CD4-positive, alpha-beta memory T cell (primary cell): ENCODE measurements around the gene RTCA. TPM values are rescaled to one million over a fixed set of nuclear protein-coding genes. Genes with fewer than 3 reads are reported as not detected.

Source experiments
- CTCF ChIA-PET: fragments of 350-600 bp; sonication (Branson Sonifier 250); formaldehyde crosslinking; loops from one replicate; lab custom pipeline; 2021; ENCODE audit warnings: inconsistent platforms; ENCODE audit not compliant: partially characterized antibody; lab: Charles Lee
- POLR2A ChIA-PET: fragments of 350-600 bp; sonication (Branson Sonifier 250); formaldehyde crosslinking; loops from one replicate; lab custom pipeline; 2021; ENCODE audit not compliant: partially characterized antibody; lab: Charles Lee
- DNase-seq, 5 donors: peaks; one replicate each; pipeline versions ENCODE4 v3.0.0 to v3.0.0-alpha.2; 2020 to 2022; ENCODE audit warnings: mixed read lengths in 1 of 5
- H3K27ac ChIP-seq: one replicate; pipeline ENCODE4 v1.7.0; 2013; ENCODE audit warnings: low read depth, low read length
- H3K27me3 ChIP-seq: 2 replicates; pipeline ENCODE4 v1.7.0; 2013; ENCODE audit warnings: mild to moderate bottlenecking, low read length, moderate library complexity; ENCODE audit not compliant: insufficient read depth
- H3K36me3 ChIP-seq: 2 replicates; pipeline ENCODE4 v1.7.0; 2013; ENCODE audit warnings: mild to moderate bottlenecking, low read length, moderate library complexity; ENCODE audit not compliant: insufficient read depth
- H3K4me1 ChIP-seq: 2 replicates; pipeline ENCODE4 v1.7.0; 2013; ENCODE audit warnings: mild to moderate bottlenecking, low read length, moderate library complexity; ENCODE audit not compliant: insufficient read depth
- H3K4me3 ChIP-seq, 2 donors: one replicate each; pipeline ENCODE4 v1.7.0; 2013; ENCODE audit warnings: low read length in 2 of 2, mild to moderate bottlenecking in 1 of 2
- H3K9me3 ChIP-seq, 2 donors: one replicate each; pipeline ENCODE4 v1.7.0; 2013; ENCODE audit warnings: low read length in 2 of 2, control low read depth in 1 of 2; ENCODE audit not compliant: control insufficient read depth in 1 of 2
- H3K27ac Mint-ChIP-seq, 7 donors: one replicate each; pipeline ENCODE4 v1.8.0; 2020 to 2021; ENCODE audit warnings: mixed read lengths in 7 of 7, mild to moderate bottlenecking in 6 of 7, inconsistent platforms in 3 of 7, moderate library complexity in 3 of 7
- H3K27me3 Mint-ChIP-seq, 2 donors: one replicate each; pipeline ENCODE4 v1.8.0; 2020 to 2021; ENCODE audit warnings: mixed read lengths in 2 of 2
- H3K36me3 Mint-ChIP-seq, 2 donors: one replicate each; pipeline ENCODE4 v1.8.0; 2020 to 2021; ENCODE audit warnings: mixed read lengths in 2 of 2, inconsistent platforms in 1 of 2, mild to moderate bottlenecking in 1 of 2
- H3K4me1 Mint-ChIP-seq, 4 donors: one replicate each; pipeline ENCODE4 v1.8.0; 2020 to 2021; ENCODE audit warnings: mixed read lengths in 4 of 4, mild to moderate bottlenecking in 1 of 4
- H3K4me3 Mint-ChIP-seq, 8 donors: one replicate each; pipeline ENCODE4 v1.8.0; 2020 to 2021; ENCODE audit warnings: mixed read lengths in 8 of 8, mild to moderate bottlenecking in 7 of 8, moderate library complexity in 6 of 8, inconsistent platforms in 3 of 8
- H3K9me3 Mint-ChIP-seq, 8 donors: one replicate each; pipeline ENCODE4 v1.8.0; 2020 to 2021; ENCODE audit warnings: mixed read lengths in 8 of 8, mild to moderate bottlenecking in 5 of 8, inconsistent platforms in 3 of 8, moderate library complexity in 1 of 8
- intact Hi-C: fragments of 100-400 bp; cut with micrococcal nuclease; formaldehyde crosslinking; loops from one replicate; pipeline ENCODE4 v1.15.1; 2023
- polyA plus RNA-seq, 2 donors: library from polyadenylated mRNA; unstranded; fragments of 300-500 nt; fragmentation: Illumina TruSeq; gene quantifications; one replicate each; pipeline ENCODE4 v1.2.3, GENCODE V29; 2021
- total RNA-seq, 2 experiments: library from RNA; stranded (reverse); gene quantifications; one replicate each; pipeline ENCODE4 v1.2.3, GENCODE V29; 2021

The RTCA gene
- total and polyA plus RNA-seq, 4 experiments from 2014 or later, result 19.0 to 41.4 (median 32.2) TPM

GRCh38 chr1:100267284-100267683 is 1.3 kb downstream of the RTCA start:
- no peaks in the 10 kb centered on the region for H3K27me3 Mint-ChIP-seq
- peaks cover 0 to 2% (median 0%) of the 10 kb centered on the region in 8 donors for H3K9me3 Mint-ChIP-seq
- peaks cover 27% of the 10 kb centered on the region for H3K36me3 ChIP-seq
- H3K4me3 ChIP-seq, result peak overlapping the region; percentile 77
- H3K36me3 Mint-ChIP-seq, result peaks cover 38 to 52% of the 10 kb centered on the region in 2 donors
- ChIA-PET CTCF (interaction anchor here (1.2 to 3.1 kb wide), 6 partner anchors 17 to 297 kb away, joined by 4 to 17 read pairs (median 6); partner anchors contain the start of genes CDC14A, DBT and SLC35A3), POLR2A (interaction anchor here (0.6 to 4.7 kb wide), 7 partner anchors 8 to 527 kb away, joined by 3 to 63 read pairs (median 8); partner anchors contain the start of genes CDC14A and DBT)
- H3K27me3 ChIP-seq, result no peaks in the 10 kb centered on the region
- H3K27ac Mint-ChIP-seq, result peak overlapping the region in 5 of 7 donors; percentile 36 to 99 (median 98)
- peaks cover 26 to 68% (median 45%) of the 10 kb centered on the region in 4 donors for H3K4me1 Mint-ChIP-seq
- no peaks in the 10 kb centered on the region for H3K9me3 ChIP-seq
- peaks cover 55% of the 10 kb centered on the region for H3K4me1 ChIP-seq
- intact Hi-C loops, result loop anchor here (5.0 kb wide), 2 partner anchors 230 to 460 kb away; a partner anchor contains a TSS
- peak overlapping the region; percentile 99 to 100 (median 100) for H3K4me3 Mint-ChIP-seq
- H3K27ac ChIP-seq, result no peak overlapping the region
- DNase-seq, result no peak

- Mint-ChIP-seq H3K9me3 (peaks cover 0 to 2% (median 0%) of the 10 kb centered on the region in 8 donors), H3K27ac (peak overlapping the region in 3 of 7 donors; percentile 1 to 98 (median 13)), H3K27me3 (no peaks in the 10 kb centered on the region), H3K36me3 (peaks cover 37 to 58% of the 10 kb centered on the region in 2 donors), H3K4me3 (peak overlapping the region in 7 of 8 donors; percentile 22 to 100 (median 99)), H3K4me1 (peaks cover 26 to 71% (median 45%) of the 10 kb centered on the region in 4 donors)
- Histone ChIP-seq H3K4me1 (peaks cover 59% of the 10 kb centered on the region), H3K27me3 (no peaks in the 10 kb centered on the region), H3K36me3 (peaks cover 30% of the 10 kb centered on the region), H3K9me3 (no peaks in the 10 kb centered on the region), H3K27ac (no peak overlapping the region), H3K4me3 (no peak overlapping the region)
- CTCF ChIA-PET, result interaction anchor here (0.9 to 2.7 kb wide), 3 partner anchors 9 to 192 kb away, joined by 3 to 7 read pairs (median 4); no protein-coding TSS in a partner anchor
- POLR2A ChIA-PET, result interaction anchor here (0.8 to 4.7 kb wide), 3 partner anchors 15 to 85 kb away, joined by 3 to 63 read pairs (median 47); partner anchors contain the start of genes CDC14A and DBT
- DNase-seq, result no peak
- intact Hi-C loops, result loop anchor here (5.0 kb wide), 2 partner anchors 231 to 461 kb away; a partner anchor contains a TSS
Measured at GRCh38 chr1:100268202-100268601, 2.2 kb downstream of the RTCA start.

GRCh38 chr1:100277866-100278265 is 11.8 kb downstream of the RTCA start:
- Histone ChIP-seq H3K27ac (no peak overlapping the region), H3K36me3 (peaks cover 45% of the 10 kb centered on the region), H3K4me1 (peaks cover 9% of the 10 kb centered on the region), H3K27me3 (no peaks in the 10 kb centered on the region), H3K4me3 (no peak overlapping the region), H3K9me3 (no peaks in the 10 kb centered on the region)
- ChIA-PET CTCF (interaction anchor here (0.7 to 2.7 kb wide), 7 partner anchors 9 to 182 kb away, joined by 3 to 20 read pairs (median 3); no protein-coding TSS in a partner anchor), POLR2A (no interaction called here)
- Mint-ChIP-seq H3K9me3 (no peaks in the 10 kb centered on the region), H3K27ac (peak overlapping the region in 3 of 7 donors; percentile 55 to 81 (median 64)), H3K4me1 (peaks cover 27 to 45% (median 34%) of the 10 kb centered on the region in 4 donors), H3K4me3 (no peak overlapping the region), H3K27me3 (no peaks in the 10 kb centered on the region), H3K36me3 (peaks cover 48 to 84% of the 10 kb centered on the region in 2 donors)
- peak; percentile 26 to 52 (median 40) for DNase-seq
- intact Hi-C loops, result loop anchor here (1.0 to 5.0 kb wide), 2 partner anchors 181 to 589 kb away; no protein-coding TSS in a partner anchor

- Histone ChIP-seq H3K4me1 (peaks cover 3% of the 10 kb centered on the region), H3K27me3 (no peaks in the 10 kb centered on the region), H3K4me3 (no peak overlapping the region), H3K27ac (no peak overlapping the region), H3K9me3 (no peaks in the 10 kb centered on the region), H3K36me3 (peaks cover 34% of the 10 kb centered on the region)
- intact Hi-C loops, result loop anchor here (5.0 kb wide), 1 partner anchor 588 kb away; no protein-coding TSS in a partner anchor
- ChIA-PET CTCF (interaction anchor here (2.7 kb wide), 1 partner anchor 180 kb away, joined by 20 read pairs; no protein-coding TSS in a partner anchor), POLR2A (interaction anchor here (0.6 kb wide), 2 partner anchors 165 to 240 kb away, joined by 3 read pairs; no protein-coding TSS in a partner anchor)
- Mint-ChIP-seq H3K9me3 (no peaks in the 10 kb centered on the region), H3K27me3 (no peaks in the 10 kb centered on the region), H3K4me3 (no peak overlapping the region), H3K4me1 (peaks cover 22 to 35% (median 26%) of the 10 kb centered on the region in 4 donors), H3K36me3 (peaks cover 47 to 73% of the 10 kb centered on the region in 2 donors), H3K27ac (peak overlapping the region in 5 of 7 donors; percentile 20 to 75 (median 61))
- no peak for DNase-seq
Measured at GRCh38 chr1:100279358-100279923, 13.4 kb downstream of the RTCA start.

GRCh38 chr1:100279954-100280682 is 14.1 kb downstream of the RTCA start:
- POLR2A ChIA-PET, result no interaction called here
- peaks cover 46 to 73% of the 10 kb centered on the region in 2 donors for H3K36me3 Mint-ChIP-seq
- no peaks in the 10 kb centered on the region for H3K9me3 Mint-ChIP-seq
- no peaks in the 10 kb centered on the region for H3K27me3 Mint-ChIP-seq
- no peak overlapping the region for H3K4me3 Mint-ChIP-seq
- peaks cover 22 to 35% (median 25%) of the 10 kb centered on the region in 4 donors for H3K4me1 Mint-ChIP-seq
- H3K27ac ChIP-seq, result no peak overlapping the region
- intact Hi-C loops, result loop anchor here (5.0 kb wide), 1 partner anchor 587 kb away; no protein-coding TSS in a partner anchor
- H3K36me3 ChIP-seq, result peaks cover 37% of the 10 kb centered on the region
- H3K9me3 ChIP-seq, result no peaks in the 10 kb centered on the region
- CTCF ChIA-PET, result no interaction called here
- DNase-seq, result no peak
- no peak overlapping the region for H3K4me3 ChIP-seq
- peak overlapping the region; percentile 13 to 75 (median 28) for H3K27ac Mint-ChIP-seq
- H3K27me3 ChIP-seq, result no peaks in the 10 kb centered on the region
- peaks cover 3% of the 10 kb centered on the region for H3K4me1 ChIP-seq

GRCh38 chr1:100284591-100284990 is 18.6 kb downstream of the RTCA start:
- no peak overlapping the region for H3K4me3 ChIP-seq
- Mint-ChIP-seq H3K27me3 (no peaks in the 10 kb centered on the region), H3K9me3 (no peaks in the 10 kb centered on the region), H3K4me1 (peaks cover 5 to 12% (median 10%) of the 10 kb centered on the region in 4 donors), H3K4me3 (no peak overlapping the region), H3K36me3 (peaks cover 38 to 59% of the 10 kb centered on the region in 2 donors), H3K27ac (peak overlapping the region in 2 of 7 donors; percentile 29 to 42)
- ChIA-PET POLR2A (no interaction called here), CTCF (interaction anchor here (1.0 kb wide), 1 partner anchor 584 kb away, joined by 3 read pairs; no protein-coding TSS in a partner anchor)
- H3K27me3 ChIP-seq, result no peaks in the 10 kb centered on the region
- intact Hi-C loops, result no loop called here
- no peaks in the 10 kb centered on the region for H3K4me1 ChIP-seq
- no peak for DNase-seq
- H3K9me3 ChIP-seq, result no peaks in the 10 kb centered on the region
- no peak overlapping the region for H3K27ac ChIP-seq
- H3K36me3 ChIP-seq, result peaks cover 28% of the 10 kb centered on the region
